ENCODE data around the gene TOM1. TPM values are rescaled to one million over a fixed set of nuclear protein-coding genes. Genes with fewer than 3 reads are reported as not detected.

Gene TOM1
- total and polyA plus RNA-seq, 10 of the 15 experiments (the other 5 are each of a cell fraction or from before 2014, with no cell fraction given) = 2.2 to 64.6 (median 40.3) TPM

DNA sequence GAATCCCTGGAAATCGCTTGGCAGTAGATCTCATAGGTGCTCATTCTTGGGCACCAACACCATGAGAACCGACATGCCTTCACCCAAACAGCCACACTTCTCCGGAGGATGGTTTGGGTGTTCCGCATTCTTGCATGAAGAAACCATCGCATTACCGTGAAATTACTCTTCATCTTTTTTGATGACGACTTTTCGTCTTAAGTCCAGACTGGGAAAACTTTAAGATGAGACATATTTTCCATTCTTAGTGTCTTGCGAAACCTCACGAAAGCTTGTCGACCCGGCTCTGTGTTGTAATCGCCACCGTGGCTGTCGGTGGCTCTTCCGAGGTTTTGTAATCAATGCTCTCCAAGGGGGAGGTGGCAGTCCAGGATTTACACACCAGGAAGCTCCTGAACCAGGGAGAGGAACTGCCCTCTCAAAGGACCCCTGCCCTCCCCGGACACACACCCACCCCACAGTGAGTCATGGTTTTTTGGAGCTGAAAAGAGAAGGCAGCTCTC lies 1.7 kb downstream of the TOM1 start:
- Histone ChIP-seq H3K4me3 (no peak overlapping the region), H3K9ac (ENCODE audit: control insufficient read depth, insufficient read depth, low read length) (no peak overlapping the region), H3K27me3 (replicated peaks in 1 of 2; ENCODE audit: control insufficient read depth in 2 of 2, insufficient read depth in 2 of 2, low read length in 1 of 2) (no peaks in the 10 kb centered on the region), H3K4me1 (ENCODE audit: control insufficient read depth, insufficient read depth, low read length) (peaks cover 9% of the 10 kb centered on the region), H3K9me3 (replicated peaks; ENCODE audit: control insufficient read depth, insufficient read depth, low read length) (no peaks in the 10 kb centered on the region), H3K36me3 (ENCODE audit: control insufficient read depth in 2 of 2, insufficient read depth in 2 of 2, low read length in 1 of 2) (no peaks in the 10 kb centered on the region), H3K4me2 (ENCODE audit: control insufficient read depth, insufficient read depth) (peak overlapping the region; percentile 98; the same call in 1 of the 2 replicates), H3K79me2 (ENCODE audit: control insufficient read depth, insufficient read depth, low read length) (peaks cover 2% of the 10 kb centered on the region), H4K20me1 (ENCODE audit: control insufficient read depth, insufficient read depth) (no peaks in the 10 kb centered on the region), H3K27ac (ENCODE audit: control insufficient read depth, insufficient read depth) (no peak overlapping the region), H2AFZ (ENCODE audit: control insufficient read depth, low read depth, low read length) (no peak overlapping the region)
- ChIA-PET CTCF (interaction anchor here (1.1 kb wide), 1 partner anchor 12 kb away, joined by 5 read pairs; no protein-coding TSS in a partner anchor), RAD21 (ENCODE audit: unreplicated experiment) (interaction anchor here (1.0 to 1.1 kb wide), 2 partner anchors 10 to 51 kb away, joined by 3 read pairs; no protein-coding TSS in a partner anchor), POLR2A (no interaction called here), SMC1A (ENCODE audit: uncharacterized antibody, unreplicated experiment) (no interaction called here)
- in situ Hi-C loops (cut with MboI) = no loop called here
- TF ChIP-seq EP300 (IDR thresholded peaks at IDR 0.05; ENCODE audit: borderline replicate concordance in 1 of 2, control insufficient read depth in 1 of 2, low read depth in 2 of 2, low read length in 2 of 2) (no peak), MXI1 (IDR thresholded peaks at IDR 0.05; ENCODE audit: low read depth, low read length) (no peak), SMAD5 (IDR thresholded peaks at IDR 0.05; ENCODE audit: low read depth) (no peak), ZNF384 (IDR thresholded peaks at IDR 0.05; ENCODE audit: borderline replicate concordance, low read depth, low read length) (no peak), HDAC2 (IDR thresholded peaks at IDR 0.05) (no peak), CBX5 (IDR thresholded peaks at IDR 0.05; ENCODE audit: low read depth) (no peak)
- intact Hi-C loops (cut with micrococcal nuclease; ENCODE audit: unreplicated experiment) = no loop called here
- no peak for ATAC-seq
- no peak for DNase-seq (ENCODE audit: low read depth, low spot score)
- WGBS (ENCODE audit: insufficient coverage, insufficient replicate concordance, low lambda C conversion rate, missing lambda C conversion rate) = 80% methylated on average over 17 of the region's 17 CpGs
- no peak for FAIRE-seq
- BruUV-seq (replicated peaks) = no TSS peak

DNA sequence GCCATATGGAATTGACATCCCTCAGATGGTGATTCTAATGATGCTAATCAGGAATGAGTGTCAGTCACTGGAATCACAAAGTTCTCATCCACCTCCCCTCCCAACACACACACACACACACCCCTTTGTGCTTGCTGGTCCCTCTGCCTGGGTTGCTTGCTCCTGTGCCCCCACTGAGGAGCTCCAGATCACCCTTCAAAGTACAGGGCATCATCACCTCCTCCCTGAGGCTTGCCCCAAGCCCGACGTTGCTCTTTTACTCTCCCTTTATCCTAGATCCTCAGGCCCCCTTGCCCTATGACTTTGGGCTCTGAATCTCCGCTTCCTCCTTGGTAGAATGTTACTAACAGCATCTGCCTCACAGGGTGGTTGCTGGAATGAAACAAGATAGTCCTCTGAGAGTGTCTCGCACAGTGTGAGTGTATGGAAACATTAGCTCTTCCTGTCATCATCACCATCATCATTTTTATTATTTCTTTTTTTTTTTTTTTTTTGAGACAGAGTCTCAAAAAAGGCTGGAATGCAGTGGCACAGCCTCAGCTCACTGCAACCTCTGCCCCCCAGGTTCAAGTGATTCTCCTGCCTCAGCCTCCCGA lies 3.4 kb downstream of the TOM1 start:
- Histone ChIP-seq H3K4me2 (ENCODE audit: control insufficient read depth, insufficient read depth) (no peak overlapping the region), H3K4me1 (ENCODE audit: control insufficient read depth, insufficient read depth, low read length) (peaks cover 26% of the 10 kb centered on the region), H3K27me3 (replicated peaks in 1 of 2; ENCODE audit: control insufficient read depth in 2 of 2, insufficient read depth in 2 of 2, low read length in 1 of 2) (no peaks in the 10 kb centered on the region), H3K27ac (ENCODE audit: control insufficient read depth, insufficient read depth) (no peak overlapping the region), H3K9ac (ENCODE audit: control insufficient read depth, insufficient read depth, low read length) (no peak overlapping the region), H3K36me3 (ENCODE audit: control insufficient read depth in 2 of 2, insufficient read depth in 2 of 2, low read length in 1 of 2) (no peaks in the 10 kb centered on the region), H3K79me2 (ENCODE audit: control insufficient read depth, insufficient read depth, low read length) (peaks cover 2% of the 10 kb centered on the region), H2AFZ (ENCODE audit: control insufficient read depth, low read depth, low read length) (no peak overlapping the region), H3K9me3 (replicated peaks; ENCODE audit: control insufficient read depth, insufficient read depth, low read length) (no peaks in the 10 kb centered on the region), H4K20me1 (ENCODE audit: control insufficient read depth, insufficient read depth) (no peaks in the 10 kb centered on the region), H3K4me3 (no peak overlapping the region)
- ChIA-PET SMC1A (ENCODE audit: uncharacterized antibody, unreplicated experiment) (interaction anchor here (1.1 kb wide), 1 partner anchor 8 kb away, joined by 3 read pairs; no protein-coding TSS in a partner anchor), POLR2A (interaction anchor here (1.1 kb wide), 1 partner anchor 103 kb away, joined by 3 read pairs; no protein-coding TSS in a partner anchor), CTCF (no interaction called here), RAD21 (ENCODE audit: unreplicated experiment) (no interaction called here)
- in situ Hi-C loops (cut with MboI) = no loop called here
- FAIRE-seq = no peak
- intact Hi-C loops (cut with micrococcal nuclease; ENCODE audit: unreplicated experiment) = no loop called here
- BruUV-seq (replicated peaks) = no TSS peak
- 68% methylated on average over 5 of the region's 5 CpGs for WGBS (ENCODE audit: insufficient coverage, insufficient replicate concordance, low lambda C conversion rate, missing lambda C conversion rate)
- no peak for TF ChIP-seq JUND (IDR thresholded peaks at IDR 0.05; ENCODE audit: low read depth, low read length)
- no peak for TF ChIP-seq RFX5 (IDR thresholded peaks at IDR 0.05; ENCODE audit: low read depth, low read length)
- no peak for TF ChIP-seq USF1 (IDR thresholded peaks at IDR 0.05; ENCODE audit: borderline replicate concordance, extremely low read length, insufficient read depth, low read depth, low read length)
- no peak for TF ChIP-seq MEF2B (IDR thresholded peaks at IDR 0.05; ENCODE audit: partially characterized antibody, poor library complexity, severe bottlenecking)
- no peak for TF ChIP-seq RELA (IDR thresholded peaks at IDR 0.05; ENCODE audit: borderline replicate concordance, partially characterized antibody)
- DNase-seq (ENCODE audit: low read depth, low spot score) = no peak
- ATAC-seq = no peak

Measured in GM12878 (cell line).